GM12878 (cell line): ENCODE data around the gene RPL38. TPM values are rescaled to one million over a fixed set of nuclear protein-coding genes. Genes with fewer than 3 reads are reported as not detected.

ENCODE experiments used
- CHD2 ChIP-seq: IDR thresholded peaks from 2 replicates; pipeline ENCODE4 v1.6.1; 2011; ENCODE audit warnings: low read depth, low read length, improper control_type of control experiment, borderline replicate concordance
- GATAD2B ChIP-seq: fragments of 450-650 bp; conservative IDR thresholded peaks from 2 replicates; pipeline ENCODE4 v1.6.1; 2017; ENCODE audit warnings: low read depth, mild to moderate bottlenecking, moderate library complexity
- HCFC1 ChIP-seq: fragments of 150-350 bp; IDR thresholded peaks from 2 replicates; pipeline ENCODE4 v1.6.1; 2014; ENCODE audit warnings: low read length
- IRF3 ChIP-seq: fragments of 450-650 bp; IDR thresholded peaks from 2 replicates; pipeline ENCODE4 v1.6.1; 2014; ENCODE audit warnings: mild to moderate bottlenecking
- KLF5 ChIP-seq: fragments of 450-650 bp; IDR thresholded peaks from 2 replicates; pipeline ENCODE4 v1.6.1; 2014; ENCODE audit warnings: mild to moderate bottlenecking; ENCODE audit not compliant: partially characterized antibody
- LARP7 ChIP-seq: fragments of 450-650 bp; IDR thresholded peaks from 2 replicates; pipeline ENCODE4 v1.6.1; 2017; ENCODE audit warnings: mild to moderate bottlenecking
- MYB ChIP-seq: fragments of 150-350 bp; IDR thresholded peaks from 2 replicates; pipeline ENCODE4 v1.6.1; 2014; ENCODE audit warnings: mild to moderate bottlenecking, low read depth, low read length, borderline replicate concordance
- NR2C1 ChIP-seq: fragments of 450-650 bp; IDR thresholded peaks from 2 replicates; pipeline ENCODE4 v1.6.1; 2017; ENCODE audit warnings: antibody characterized with exemption, mild to moderate bottlenecking, moderate library complexity
- RFX5 ChIP-seq: IDR thresholded peaks from 2 replicates; pipeline ENCODE4 v1.6.1; 2011; ENCODE audit warnings: low read depth, low read length, improper control_type of control experiment
- SMAD5 ChIP-seq: IDR thresholded peaks from 2 replicates; pipeline ENCODE4 v1.6.1; 2016; ENCODE audit warnings: antibody characterized with exemption, low read depth
- SRF ChIP-seq, 2 experiments: IDR thresholded peaks; 2 replicates each; pipeline ENCODE4 v1.6.1; 2011; ENCODE audit warnings: low read depth in 2 of 2, low read length in 2 of 2, mild to moderate bottlenecking in 1 of 2, moderate library complexity in 1 of 2
- WRNIP1 ChIP-seq: IDR thresholded peaks from 2 replicates; pipeline ENCODE4 v1.6.1; 2011; ENCODE audit warnings: low read depth, low read length, improper control_type of control experiment, borderline replicate concordance
- ZBED1 ChIP-seq: IDR thresholded peaks from 2 replicates; pipeline ENCODE4 v1.6.1; 2016; ENCODE audit warnings: borderline replicate concordance
- polyA plus RNA-seq, 11 experiments: library from polyadenylated mRNA; depleted of rRNA in 4 of 11; unstranded in 6 of 11; stranded (reverse) in 5 of 11; fragments of >200 nt; fragmentation: Nextera tagmentation in 4 of 11; fragmentation: Illumina TruSeq in 1 of 11; extraction: Ambion mirVana in 4 of 11; extraction: Trizol in 1 of 11; gene quantifications; 1 replicate in 1 of 11; 2 replicates in 10 of 11; pipeline versions ENCODE4 v1.2.1 to v1.2.3, GENCODE V29; 2011 to 2016; ENCODE audit warnings: inconsistent platforms in 2 of 11, missing spikeins in 2 of 11, low read depth in 1 of 11
- total RNA-seq, 4 experiments: library from RNA; depleted of rRNA in 3 of 4; stranded (reverse); fragments of >200 nt in 3 of 4; fragmentation: Illumina TruSeq in 1 of 4; extraction: Trizol in 1 of 4; gene quantifications; 2 replicates each; pipeline versions ENCODE4 v1.2.1 to v1.2.3, GENCODE V29; 2013 to 2021
- TF ChIP-seq, protein P1 (sequence below): fragments of 450-650 bp; IDR thresholded peaks from 2 replicates; pipeline ENCODE4 v1.6.1; 2016; ENCODE audit warnings: mild to moderate bottlenecking, moderate library complexity, borderline replicate concordance
- TF ChIP-seq, protein P2 (sequence below): fragments of 450-650 bp; formaldehyde crosslinking; IDR thresholded peaks from 2 replicates; pipeline ENCODE4 v1.4.0; 2022; ENCODE audit warnings: mild to moderate bottlenecking, moderate library complexity
- TF ChIP-seq, protein P3 (sequence below): fragments of 450-650 bp; IDR thresholded peaks from 2 replicates; pipeline ENCODE4 v1.6.1; 2017; ENCODE audit warnings: mild to moderate bottlenecking, moderate library complexity

RPL38 gene
- total and polyA plus RNA-seq, 10 of the 15 experiments (the other 5 are each of a cell fraction or from before 2014, with no cell fraction given), result 1,318 to 4,938 (median 2,673) TPM

- TF ChIP-seq, protein P1, sequence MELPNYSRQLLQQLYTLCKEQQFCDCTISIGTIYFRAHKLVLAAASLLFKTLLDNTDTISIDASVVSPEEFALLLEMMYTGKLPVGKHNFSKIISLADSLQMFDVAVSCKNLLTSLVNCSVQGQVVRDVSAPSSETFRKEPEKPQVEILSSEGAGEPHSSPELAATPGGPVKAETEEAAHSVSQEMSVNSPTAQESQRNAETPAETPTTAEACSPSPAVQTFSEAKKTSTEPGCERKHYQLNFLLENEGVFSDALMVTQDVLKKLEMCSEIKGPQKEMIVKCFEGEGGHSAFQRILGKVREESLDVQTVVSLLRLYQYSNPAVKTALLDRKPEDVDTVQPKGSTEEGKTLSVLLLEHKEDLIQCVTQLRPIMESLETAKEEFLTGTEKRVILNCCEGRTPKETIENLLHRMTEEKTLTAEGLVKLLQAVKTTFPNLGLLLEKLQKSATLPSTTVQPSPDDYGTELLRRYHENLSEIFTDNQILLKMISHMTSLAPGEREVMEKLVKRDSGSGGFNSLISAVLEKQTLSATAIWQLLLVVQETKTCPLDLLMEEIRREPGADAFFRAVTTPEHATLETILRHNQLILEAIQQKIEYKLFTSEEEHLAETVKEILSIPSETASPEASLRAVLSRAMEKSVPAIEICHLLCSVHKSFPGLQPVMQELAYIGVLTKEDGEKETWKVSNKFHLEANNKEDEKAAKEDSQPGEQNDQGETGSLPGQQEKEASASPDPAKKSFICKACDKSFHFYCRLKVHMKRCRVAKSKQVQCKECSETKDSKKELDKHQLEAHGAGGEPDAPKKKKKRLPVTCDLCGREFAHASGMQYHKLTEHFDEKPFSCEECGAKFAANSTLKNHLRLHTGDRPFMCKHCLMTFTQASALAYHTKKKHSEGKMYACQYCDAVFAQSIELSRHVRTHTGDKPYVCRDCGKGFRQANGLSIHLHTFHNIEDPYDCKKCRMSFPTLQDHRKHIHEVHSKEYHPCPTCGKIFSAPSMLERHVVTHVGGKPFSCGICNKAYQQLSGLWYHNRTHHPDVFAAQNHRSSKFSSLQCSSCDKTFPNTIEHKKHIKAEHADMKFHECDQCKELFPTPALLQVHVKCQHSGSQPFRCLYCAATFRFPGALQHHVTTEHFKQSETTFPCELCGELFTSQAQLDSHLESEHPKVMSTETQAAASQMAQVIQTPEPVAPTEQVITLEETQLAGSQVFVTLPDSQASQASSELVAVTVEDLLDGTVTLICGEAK, result peak; percentile 94
- TF ChIP-seq KLF5 (peak; percentile 90), RFX5 (peak; percentile 41; the same call in 1 of the 2 replicates), MYB (peak; percentile 48; the same call in 1 of the 2 replicates), NR2C1 (peak; percentile 44; the same call in 1 of the 2 replicates), CHD2 (peak; percentile 63; the same call in 1 of the 2 replicates), IRF3 (0 out of 2 replicates have a peak, but pooled peaks have one; percentile 14), HCFC1 (peak; percentile 81), LARP7 (peak; percentile 87), SMAD5 (peak; percentile 98), GATAD2B (0 out of 2 replicates have a peak, but pooled peaks have one; percentile 48), SRF (IDR thresholded peaks at IDR 0.05; ENCODE audit: low read depth in 2 of 2, low read length in 2 of 2) (peak; percentile 17 to 80; a peak in 2 of 4 replicates), WRNIP1 (peak; percentile 95), ZBED1 (peak; percentile 78)
- TF ChIP-seq, protein P2, sequence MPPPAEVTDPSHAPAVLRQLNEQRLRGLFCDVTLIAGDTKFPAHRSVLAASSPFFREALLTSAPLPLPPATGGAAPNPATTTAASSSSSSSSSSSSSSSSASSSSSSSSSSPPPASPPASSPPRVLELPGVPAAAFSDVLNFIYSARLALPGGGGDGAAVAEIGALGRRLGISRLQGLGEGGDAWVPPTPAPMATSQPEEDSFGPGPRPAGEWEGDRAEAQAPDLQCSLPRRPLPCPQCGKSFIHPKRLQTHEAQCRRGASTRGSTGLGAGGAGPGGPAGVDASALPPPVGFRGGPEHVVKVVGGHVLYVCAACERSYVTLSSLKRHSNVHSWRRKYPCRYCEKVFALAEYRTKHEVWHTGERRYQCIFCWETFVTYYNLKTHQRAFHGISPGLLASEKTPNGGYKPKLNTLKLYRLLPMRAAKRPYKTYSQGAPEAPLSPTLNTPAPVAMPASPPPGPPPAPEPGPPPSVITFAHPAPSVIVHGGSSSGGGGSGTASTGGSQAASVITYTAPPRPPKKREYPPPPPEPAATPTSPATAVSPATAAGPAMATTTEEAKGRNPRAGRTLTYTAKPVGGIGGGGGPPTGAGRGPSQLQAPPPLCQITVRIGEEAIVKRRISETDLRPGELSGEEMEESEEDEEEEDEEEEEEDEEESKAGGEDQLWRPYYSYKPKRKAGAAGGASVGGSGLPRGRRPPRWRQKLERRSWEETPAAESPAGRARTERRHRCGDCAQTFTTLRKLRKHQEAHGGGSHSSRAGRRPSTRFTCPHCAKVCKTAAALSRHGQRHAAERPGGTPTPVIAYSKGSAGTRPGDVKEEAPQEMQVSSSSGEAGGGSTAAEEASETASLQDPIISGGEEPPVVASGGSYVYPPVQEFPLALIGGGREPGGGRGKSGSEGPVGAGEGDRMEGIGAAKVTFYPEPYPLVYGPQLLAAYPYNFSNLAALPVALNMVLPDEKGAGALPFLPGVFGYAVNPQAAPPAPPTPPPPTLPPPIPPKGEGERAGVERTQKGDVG (CRISPR knock-in tag), result 0 out of 2 replicates have a peak, but pooled peaks have one; percentile 43
- TF ChIP-seq, protein P3, sequence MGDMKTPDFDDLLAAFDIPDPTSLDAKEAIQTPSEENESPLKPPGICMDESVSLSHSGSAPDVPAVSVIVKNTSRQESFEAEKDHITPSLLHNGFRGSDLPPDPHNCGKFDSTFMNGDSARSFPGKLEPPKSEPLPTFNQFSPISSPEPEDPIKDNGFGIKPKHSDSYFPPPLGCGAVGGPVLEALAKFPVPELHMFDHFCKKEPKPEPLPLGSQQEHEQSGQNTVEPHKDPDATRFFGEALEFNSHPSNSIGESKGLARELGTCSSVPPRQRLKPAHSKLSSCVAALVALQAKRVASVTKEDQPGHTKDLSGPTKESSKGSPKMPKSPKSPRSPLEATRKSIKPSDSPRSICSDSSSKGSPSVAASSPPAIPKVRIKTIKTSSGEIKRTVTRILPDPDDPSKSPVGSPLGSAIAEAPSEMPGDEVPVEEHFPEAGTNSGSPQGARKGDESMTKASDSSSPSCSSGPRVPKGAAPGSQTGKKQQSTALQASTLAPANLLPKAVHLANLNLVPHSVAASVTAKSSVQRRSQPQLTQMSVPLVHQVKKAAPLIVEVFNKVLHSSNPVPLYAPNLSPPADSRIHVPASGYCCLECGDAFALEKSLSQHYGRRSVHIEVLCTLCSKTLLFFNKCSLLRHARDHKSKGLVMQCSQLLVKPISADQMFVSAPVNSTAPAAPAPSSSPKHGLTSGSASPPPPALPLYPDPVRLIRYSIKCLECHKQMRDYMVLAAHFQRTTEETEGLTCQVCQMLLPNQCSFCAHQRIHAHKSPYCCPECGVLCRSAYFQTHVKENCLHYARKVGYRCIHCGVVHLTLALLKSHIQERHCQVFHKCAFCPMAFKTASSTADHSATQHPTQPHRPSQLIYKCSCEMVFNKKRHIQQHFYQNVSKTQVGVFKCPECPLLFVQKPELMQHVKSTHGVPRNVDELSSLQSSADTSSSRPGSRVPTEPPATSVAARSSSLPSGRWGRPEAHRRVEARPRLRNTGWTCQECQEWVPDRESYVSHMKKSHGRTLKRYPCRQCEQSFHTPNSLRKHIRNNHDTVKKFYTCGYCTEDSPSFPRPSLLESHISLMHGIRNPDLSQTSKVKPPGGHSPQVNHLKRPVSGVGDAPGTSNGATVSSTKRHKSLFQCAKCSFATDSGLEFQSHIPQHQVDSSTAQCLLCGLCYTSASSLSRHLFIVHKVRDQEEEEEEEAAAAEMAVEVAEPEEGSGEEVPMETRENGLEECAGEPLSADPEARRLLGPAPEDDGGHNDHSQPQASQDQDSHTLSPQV, result peak; percentile 84; the same call in 1 of the 2 replicates
Measured at GRCh38 chr17:74203439-74204240, at the start of gene RPL38 (continued).
